H1 (cell line): ENCODE data around the gene DCBLD1. TPM values are rescaled to one million over a fixed set of nuclear protein-coding genes. Genes with fewer than 3 reads are reported as not detected.

Source experiments
- BACH1 ChIP-seq: IDR thresholded peaks from 2 replicates; pipeline ENCODE4 v1.6.1; 2012; ENCODE audit warnings: low read length, improper control_type of control experiment
- CHD1 ChIP-seq: IDR thresholded peaks from 2 replicates; pipeline ENCODE4 v1.6.1; 2012; ENCODE audit warnings: low read depth, low read length, improper control_type of control experiment
- CTBP2 ChIP-seq: IDR thresholded peaks from 2 replicates; pipeline ENCODE4 v1.7.0; 2011; ENCODE audit warnings: borderline replicate concordance, mild to moderate bottlenecking, moderate library complexity, mixed read lengths, low read length; ENCODE audit not compliant: insufficient read depth, insufficient read length
- EP300 ChIP-seq, 2 experiments: IDR thresholded peaks; 1 replicate in 1 of 2; 2 replicates in 1 of 2; pipeline ENCODE4 v1.6.1; 2011 to 2012; ENCODE audit warnings: low read depth in 2 of 2, low read length in 2 of 2, mild to moderate bottlenecking in 2 of 2, borderline replicate concordance in 1 of 2, inconsistent platforms in 1 of 2, moderate library complexity in 1 of 2
- YY1 ChIP-seq: IDR thresholded peaks from 2 replicates; pipeline ENCODE4 v1.6.1; 2011; ENCODE audit warnings: low read depth, mild to moderate bottlenecking, low read length
- polyA plus RNA-seq, 7 experiments: library from polyadenylated mRNA; depleted of rRNA in 3 of 7; stranded (reverse) in 5 of 7; unstranded in 2 of 7; fragments of >200 nt in 5 of 7; fragments of 200-250 nt in 2 of 7; gene quantifications; 1 replicate in 5 of 7; 2 replicates in 1 of 7; 4 replicates in 1 of 7; pipeline versions ENCODE4 v1.2.1 to v1.2.3, GENCODE V29; 2011 to 2013; ENCODE audit warnings: missing spikeins in 2 of 7, mixed read lengths in 2 of 7
- total RNA-seq: library from RNA; stranded (reverse); fragmentation: NEBNext Ultra II Directional; extraction: Animal tissue kit (Norgen Biotek cat#: 25700); gene quantifications from 2 replicates; pipeline ENCODE4 v1.2.1, GENCODE V29; 2021

Gene DCBLD1
- total and polyA plus RNA-seq, 2 of the 8 experiments (the other 6 are each of a cell fraction or from before 2014, with no cell fraction given), result 3.9 to 11.2 TPM

DNA sequence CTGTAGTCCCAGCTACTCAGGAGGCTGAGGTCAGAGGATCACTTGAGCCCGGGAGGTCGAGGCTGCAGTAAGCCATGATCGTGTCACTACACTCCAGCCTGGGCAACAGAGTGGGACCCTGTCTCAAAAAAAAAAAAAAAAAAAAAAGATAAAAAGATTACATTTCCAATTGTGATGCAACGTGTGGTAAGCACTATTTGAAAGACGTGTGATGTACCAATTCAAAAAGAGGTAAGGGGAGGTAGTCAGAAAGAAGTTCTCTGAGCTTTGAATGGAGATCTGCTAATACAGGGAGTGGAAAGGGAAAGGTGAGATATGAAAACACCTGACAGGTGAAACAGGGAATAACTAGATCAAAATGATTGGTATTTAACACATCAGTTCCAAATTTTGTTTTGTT, 108.0 kb downstream of the DCBLD1 start (continued):
- TF ChIP-seq EP300 (IDR thresholded peaks at IDR 0.05; ENCODE audit: borderline replicate concordance in 1 of 2, low read depth in 2 of 2, low read length in 2 of 2) (no peak), CTBP2 (no peak), BACH1 (no peak), CHD1 (no peak), YY1 (no peak)
